Ascending aorta (tissue), 2 donors: Measurements from ENCODE around the gene MRAS. TPM values are rescaled to one million over a fixed set of nuclear protein-coding genes. Genes with fewer than 3 reads are reported as not detected.

Source experiments
- DNase-seq, 2 donors: peaks; one replicate each; pipeline ENCODE4 v3.0.0-alpha.2; 2019; ENCODE audit warnings: low spot score in 2 of 2
- H3K27ac ChIP-seq, 2 donors: fragments of 200-600 bp; sonication (generic); one replicate each; pipeline ENCODE4 v1.5.1; 2016 to 2017; ENCODE audit warnings: mild to moderate bottlenecking in 1 of 2
- H3K27me3 ChIP-seq: fragments of 200-600 bp; sonication (generic); one replicate; pipeline ENCODE4 v1.5.1; 2017
- H3K36me3 ChIP-seq, 2 donors: fragments of 200-600 bp; sonication (generic); one replicate each; pipeline ENCODE4 v1.5.1; 2016
- H3K4me1 ChIP-seq, 2 donors: fragments of 200-600 bp; sonication (generic); one replicate each; pipeline ENCODE4 v1.5.1; 2016 to 2017; ENCODE audit warnings: mild to moderate bottlenecking in 1 of 2
- H3K4me3 ChIP-seq, 2 donors: fragments of 200-600 bp; sonication (generic); one replicate each; pipeline ENCODE4 v1.5.1; 2016 to 2017; ENCODE audit warnings: mild to moderate bottlenecking in 1 of 2
- H3K9me3 ChIP-seq, 2 donors: fragments of 200-600 bp; sonication (generic); one replicate each; pipeline ENCODE4 v1.5.1; 2016
- CTCF ChIP-seq, 3 experiments: fragments of 200-600 bp in 2 of 3; fragments of 450-650 bp in 1 of 3; sonication (generic) in 2 of 3; IDR thresholded peaks; one replicate each; pipeline ENCODE4 v1.5.1; 2016 to 2019; ENCODE audit warnings: antibody characterized with exemption in 3 of 3, mild to moderate bottlenecking in 1 of 3, moderate library complexity in 1 of 3
- intact Hi-C: fragments of 100-400 bp; cut with DNase I; formaldehyde crosslinking; loops from one replicate; pipeline ENCODE4 v1.15.1; 2023
- total RNA-seq: library from RNA; depleted of rRNA; stranded (reverse); fragments of >200 nt; gene quantifications from one replicate; pipeline ENCODE4 v1.1.0, GENCODE V29; 2016

Gene MRAS
- total RNA-seq, 1 donor from 2014 or later = 24.5 TPM

- intact Hi-C loops = no loop called here
- no peaks in the 10 kb centered on the region for H3K27me3 ChIP-seq
- H3K4me1 ChIP-seq = peaks cover 9 to 37% of the 10 kb centered on the region in 2 donors
- peaks cover 0 to 7% of the 10 kb centered on the region in 2 donors for H3K36me3 ChIP-seq
- peak overlapping the region; percentile 62 to 68 for H3K27ac ChIP-seq
- H3K4me3 ChIP-seq = no peak overlapping the region
- no peaks in the 10 kb centered on the region for H3K9me3 ChIP-seq
- DNase-seq = no peak
- no peak for TF ChIP-seq CTCF (IDR thresholded peaks at IDR 0.05)
These were observed 8.5 kb downstream of the MRAS start for GRCh38 chr3:138356730-138357405.

- no peak for DNase-seq
- intact Hi-C loops = no loop called here
- no peak overlapping the region for H3K4me3 ChIP-seq
- peaks cover 9 to 37% of the 10 kb centered on the region in 2 donors for H3K4me1 ChIP-seq
- H3K27me3 ChIP-seq = no peaks in the 10 kb centered on the region
- peaks cover 0 to 7% of the 10 kb centered on the region in 2 donors for H3K36me3 ChIP-seq
- no peaks in the 10 kb centered on the region for H3K9me3 ChIP-seq
- no peak for TF ChIP-seq CTCF (IDR thresholded peaks at IDR 0.05)
- H3K27ac ChIP-seq = peak overlapping the region; percentile 34 to 40
These were observed 11.0 kb downstream of the MRAS start for GRCh38 chr3:138359148-138359918.

GRCh38 chr3:138359919-138360868, 11.8 kb downstream of the MRAS start:
- intact Hi-C loops = no loop called here
- no peak for DNase-seq
- H3K27me3 ChIP-seq = no peaks in the 10 kb centered on the region
- peaks cover 0 to 6% of the 10 kb centered on the region in 2 donors for H3K36me3 ChIP-seq
- H3K4me1 ChIP-seq = peaks cover 9 to 37% of the 10 kb centered on the region in 2 donors
- no peak overlapping the region for H3K4me3 ChIP-seq
- TF ChIP-seq CTCF (IDR thresholded peaks at IDR 0.05) = no peak
- H3K9me3 ChIP-seq = no peaks in the 10 kb centered on the region
- no peak overlapping the region for H3K27ac ChIP-seq

DNA sequence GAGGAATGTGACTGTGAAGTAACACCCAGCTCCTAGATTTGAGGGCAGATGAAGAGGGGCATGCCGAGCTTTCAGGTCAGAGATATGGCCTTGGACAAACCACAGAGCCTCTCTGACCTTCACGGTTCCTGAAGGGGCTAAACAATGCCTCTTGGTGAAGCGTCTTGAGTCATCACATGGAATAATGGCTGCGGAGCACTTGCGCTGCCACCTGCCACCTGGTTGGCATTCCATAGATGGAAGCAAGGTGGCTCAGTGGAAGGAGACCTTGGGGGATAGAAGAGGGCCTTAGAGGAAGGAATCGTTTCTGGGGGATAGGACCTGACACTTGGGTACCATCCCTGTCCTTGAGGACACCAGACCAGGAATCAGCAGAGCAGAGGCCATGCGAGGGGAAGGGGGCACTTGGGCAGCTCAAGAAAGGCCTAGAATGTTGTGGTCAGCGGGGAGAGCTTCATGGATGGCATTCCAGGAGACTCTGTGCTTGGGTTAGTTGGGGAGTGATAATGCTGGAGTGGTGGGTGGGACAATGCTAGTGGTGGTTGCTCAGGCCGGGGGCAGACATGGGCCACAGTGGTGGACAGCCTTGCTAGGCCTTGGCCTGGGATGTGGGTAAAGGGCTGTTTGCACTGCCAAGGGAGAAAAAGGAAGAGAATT, 12.6 kb downstream of the MRAS start:
- no peaks in the 10 kb centered on the region for H3K36me3 ChIP-seq
- H3K4me3 ChIP-seq = no peak overlapping the region
- no peaks in the 10 kb centered on the region for H3K9me3 ChIP-seq
- peaks cover 9 to 37% of the 10 kb centered on the region in 2 donors for H3K4me1 ChIP-seq
- no peak for DNase-seq
- H3K27ac ChIP-seq = no peak overlapping the region
- no peaks in the 10 kb centered on the region for H3K27me3 ChIP-seq
- no peak for TF ChIP-seq CTCF (IDR thresholded peaks at IDR 0.05)
- intact Hi-C loops = no loop called here

- Histone ChIP-seq H3K36me3 (no peaks in the 10 kb centered on the region), H3K9me3 (no peaks in the 10 kb centered on the region), H3K4me1 (peaks cover 9 to 32% of the 10 kb centered on the region in 2 donors), H3K27ac (no peak overlapping the region), H3K27me3 (no peaks in the 10 kb centered on the region), H3K4me3 (no peak overlapping the region)
- DNase-seq = no peak
- no peak for TF ChIP-seq CTCF (IDR thresholded peaks at IDR 0.05)
- intact Hi-C loops = no loop called here
These were observed 13.2 kb downstream of the MRAS start for GRCh38 chr3:138361561-138361971.
